ENCODE results near the gene DNAJB2.
"Not testable (repeated sequence)": the region's sequence is repeated elsewhere in the genome, so short reads cannot be mapped to it uniquely, and the experiment has no call there.

The DNAJB2 gene

DNA sequence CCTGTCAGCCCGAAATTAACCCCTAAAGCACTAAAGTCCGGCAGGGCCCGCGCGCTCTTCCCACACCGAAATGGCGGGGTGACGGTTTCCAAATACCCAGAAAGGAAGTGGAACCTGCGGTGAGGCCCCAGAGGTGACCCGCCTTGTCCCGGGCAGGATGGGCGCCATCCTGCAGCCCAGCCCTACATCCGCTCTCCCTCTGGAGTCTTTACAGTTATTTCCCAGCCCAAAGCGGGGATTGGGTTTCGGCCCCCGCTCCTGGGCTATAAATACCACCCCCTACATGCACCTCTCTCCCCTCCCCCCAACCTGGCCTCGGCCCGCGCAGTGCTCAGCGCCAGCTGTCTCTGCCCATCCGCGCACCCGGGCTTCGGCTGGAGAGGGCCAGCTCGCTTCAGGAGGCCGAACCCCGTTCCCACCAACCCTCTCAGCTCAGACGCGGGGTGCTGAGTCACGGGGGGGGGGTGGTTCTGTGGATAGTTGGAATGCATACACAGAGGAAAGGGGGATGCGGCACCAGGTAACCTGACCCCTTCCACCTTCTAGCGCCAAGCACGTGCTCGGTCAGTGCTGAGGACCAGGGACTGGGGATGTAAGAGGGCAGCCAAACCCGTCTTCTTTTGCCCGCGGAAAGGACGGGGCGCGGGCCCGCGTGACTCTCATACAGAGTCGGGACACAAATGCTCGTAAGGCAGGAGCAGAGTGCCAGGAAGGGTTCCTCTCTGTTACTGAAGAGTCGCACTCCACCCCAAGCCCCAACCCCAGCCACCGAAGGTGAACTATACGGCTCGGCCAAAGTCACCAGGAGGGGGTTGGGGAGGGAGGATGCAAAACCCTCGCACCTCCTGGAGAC is 26.0 kb upstream of the DNAJB2 start, which contains the start of gene TUBA4B:
TSS of gene TUBA4B (plus strand) at position 344 of the 853 bp plus-strand sequence. CDS start at position 509, 165 bp downstream.
- peak within 1 kb of the TSS; percentile 98 for H3K27ac ChIP-seq (ENCODE audit: low read depth, low read length, poor library complexity, severe bottlenecking)
- peaks cover 59% of the 10 kb centered on the region for H3K4me1 ChIP-seq (ENCODE audit: insufficient read depth, low read length, severe bottlenecking)
- no peaks in the 10 kb centered on the region for H3K27me3 ChIP-seq (ENCODE audit: insufficient read depth, low read length)
- H3K9ac ChIP-seq (ENCODE audit: low read length) = peak within 1 kb of the TSS; percentile 89
- H3K4me3 ChIP-seq (ENCODE audit: low read depth, low read length, poor library complexity, severe bottlenecking) = peak within 1 kb of the TSS; percentile 83
- H3K79me2 ChIP-seq (ENCODE audit: insufficient read depth, low read length) = no peaks in the 10 kb centered on the region
- no peaks in the 10 kb centered on the region for H3K9me2 ChIP-seq (ENCODE audit: low read depth, low read length)
- H2AFZ ChIP-seq (ENCODE audit: low read length) = no peak within 1 kb of the TSS
- peaks cover 40% of the 10 kb centered on the region for H3K36me3 ChIP-seq (ENCODE audit: insufficient read depth, low read length)
- 0 out of 2 replicates have a peak, but pooled peaks cover 5% of the 10 kb centered on the region for H3F3A ChIP-seq (ENCODE audit: insufficient read depth, low read length)
- TF ChIP-seq EZH2 (IDR thresholded peaks at IDR 0.05; ENCODE audit: borderline replicate concordance, low read length) = no peak
- TF ChIP-seq, protein P1, sequence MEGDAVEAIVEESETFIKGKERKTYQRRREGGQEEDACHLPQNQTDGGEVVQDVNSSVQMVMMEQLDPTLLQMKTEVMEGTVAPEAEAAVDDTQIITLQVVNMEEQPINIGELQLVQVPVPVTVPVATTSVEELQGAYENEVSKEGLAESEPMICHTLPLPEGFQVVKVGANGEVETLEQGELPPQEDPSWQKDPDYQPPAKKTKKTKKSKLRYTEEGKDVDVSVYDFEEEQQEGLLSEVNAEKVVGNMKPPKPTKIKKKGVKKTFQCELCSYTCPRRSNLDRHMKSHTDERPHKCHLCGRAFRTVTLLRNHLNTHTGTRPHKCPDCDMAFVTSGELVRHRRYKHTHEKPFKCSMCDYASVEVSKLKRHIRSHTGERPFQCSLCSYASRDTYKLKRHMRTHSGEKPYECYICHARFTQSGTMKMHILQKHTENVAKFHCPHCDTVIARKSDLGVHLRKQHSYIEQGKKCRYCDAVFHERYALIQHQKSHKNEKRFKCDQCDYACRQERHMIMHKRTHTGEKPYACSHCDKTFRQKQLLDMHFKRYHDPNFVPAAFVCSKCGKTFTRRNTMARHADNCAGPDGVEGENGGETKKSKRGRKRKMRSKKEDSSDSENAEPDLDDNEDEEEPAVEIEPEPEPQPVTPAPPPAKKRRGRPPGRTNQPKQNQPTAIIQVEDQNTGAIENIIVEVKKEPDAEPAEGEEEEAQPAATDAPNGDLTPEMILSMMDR (IDR thresholded peaks at IDR 0.05; ENCODE audit: low read length) = no peak
- H4K20me1 ChIP-seq (ENCODE audit: insufficient read depth, low read length) = no peaks in the 10 kb centered on the region
- no peaks in the 10 kb centered on the region for H3K9me3 ChIP-seq (ENCODE audit: low read length)
- peak within 1 kb of the TSS; percentile 79 for H3K4me2 ChIP-seq (ENCODE audit: low read length)

GRCh38 chr2:219253753-219254589 is 25.2 kb upstream of the DNAJB2 start, which contains the start of gene TUBA4A:
TSS of gene TUBA4A (minus strand) at chr2:219253918. CDS start at chr2:219253858, 60 bp downstream.
- Histone ChIP-seq H3K27me3 (ENCODE audit: insufficient read depth, low read length) (no peaks in the 10 kb centered on the region), H3K4me3 (ENCODE audit: low read depth, low read length, poor library complexity, severe bottlenecking) (peak within 1 kb of the TSS; percentile 83), H3K79me2 (ENCODE audit: insufficient read depth, low read length) (no peaks in the 10 kb centered on the region), H2AFZ (ENCODE audit: low read length) (no peak within 1 kb of the TSS), H4K20me1 (ENCODE audit: insufficient read depth, low read length) (no peaks in the 10 kb centered on the region), H3K36me3 (ENCODE audit: insufficient read depth, low read length) (peaks cover 39% of the 10 kb centered on the region), H3K9me3 (ENCODE audit: low read length) (no peaks in the 10 kb centered on the region), H3K9me2 (ENCODE audit: low read depth, low read length) (no peaks in the 10 kb centered on the region), H3K4me1 (ENCODE audit: insufficient read depth, low read length, severe bottlenecking) (peaks cover 51% of the 10 kb centered on the region), H3K27ac (ENCODE audit: low read depth, low read length, poor library complexity, severe bottlenecking) (peak within 1 kb of the TSS; percentile 98), H3F3A (ENCODE audit: insufficient read depth, low read length) (0 out of 2 replicates have a peak, but pooled peaks cover 5% of the 10 kb centered on the region), H3K4me2 (ENCODE audit: low read length) (peak within 1 kb of the TSS; percentile 79), H3K9ac (ENCODE audit: low read length) (peak within 1 kb of the TSS; percentile 89)
- TF ChIP-seq EZH2 (IDR thresholded peaks at IDR 0.05; ENCODE audit: borderline replicate concordance, low read length) = no peak
- TF ChIP-seq, protein P1 (IDR thresholded peaks at IDR 0.05; ENCODE audit: low read length) = 0 out of 2 replicates have a peak, but pooled peaks have one; percentile 15

GRCh38 chr2:219254590-219255201 is 24.5 kb upstream of the DNAJB2 start:
- Histone ChIP-seq H3K27me3 (ENCODE audit: insufficient read depth, low read length) (no peaks in the 10 kb centered on the region), H3K9me2 (ENCODE audit: low read depth, low read length) (no peaks in the 10 kb centered on the region), H4K20me1 (ENCODE audit: insufficient read depth, low read length) (no peaks in the 10 kb centered on the region), H3K4me3 (ENCODE audit: low read depth, low read length, poor library complexity, severe bottlenecking) (peak overlapping the region; percentile 83), H3K36me3 (ENCODE audit: insufficient read depth, low read length) (peaks cover 36% of the 10 kb centered on the region), H3F3A (ENCODE audit: insufficient read depth, low read length) (0 out of 2 replicates have a peak, but pooled peaks cover 5% of the 10 kb centered on the region), H3K79me2 (ENCODE audit: insufficient read depth, low read length) (no peaks in the 10 kb centered on the region), H3K4me2 (ENCODE audit: low read length) (peak overlapping the region; percentile 79), H3K9me3 (ENCODE audit: low read length) (no peaks in the 10 kb centered on the region), H2AFZ (ENCODE audit: low read length) (no peak overlapping the region), H3K27ac (ENCODE audit: low read depth, low read length, poor library complexity, severe bottlenecking) (peak overlapping the region; percentile 88), H3K9ac (ENCODE audit: low read length) (peak overlapping the region; percentile 89), H3K4me1 (ENCODE audit: insufficient read depth, low read length, severe bottlenecking) (peaks cover 44% of the 10 kb centered on the region)
- TF ChIP-seq EZH2 (IDR thresholded peaks at IDR 0.05; ENCODE audit: borderline replicate concordance, low read length) = no peak

DNA sequence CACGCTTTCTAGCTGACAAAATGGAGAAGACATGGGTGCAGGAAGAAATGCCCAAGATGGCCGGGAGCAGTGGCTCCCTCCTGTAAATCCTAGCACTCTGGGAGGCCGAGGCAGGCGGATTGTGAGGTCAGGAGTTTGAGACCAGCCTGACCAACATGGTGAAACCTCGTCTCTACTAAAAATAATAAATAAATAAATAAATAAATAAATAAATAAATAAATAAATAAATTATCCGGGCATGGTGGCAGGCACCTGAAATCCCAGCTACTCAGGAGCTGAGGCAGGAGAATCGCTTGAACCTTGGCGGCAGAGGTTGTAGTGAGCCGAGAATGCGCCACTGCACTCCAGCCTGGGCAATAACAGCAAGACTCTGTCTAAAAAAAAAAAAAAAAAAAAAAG is 20.2 kb upstream of the DNAJB2 start:
- H3K27me3 ChIP-seq (ENCODE audit: insufficient read depth, low read length); H3K79me2 ChIP-seq (ENCODE audit: insufficient read depth, low read length); H3K9ac ChIP-seq (ENCODE audit: low read length); H4K20me1 ChIP-seq (ENCODE audit: insufficient read depth, low read length); H3K27ac ChIP-seq (ENCODE audit: low read depth, low read length, poor library complexity, severe bottlenecking); H3K4me2 ChIP-seq (ENCODE audit: low read length); H3K9me2 ChIP-seq (ENCODE audit: low read depth, low read length); H3F3A ChIP-seq (ENCODE audit: insufficient read depth, low read length); H3K4me3 ChIP-seq (ENCODE audit: low read depth, low read length, poor library complexity, severe bottlenecking); H3K9me3 ChIP-seq (ENCODE audit: low read length); H2AFZ ChIP-seq (ENCODE audit: low read length): not testable (repeated sequence)
- Histone ChIP-seq H3K36me3 (ENCODE audit: insufficient read depth, low read length) (peaks cover 14% of the 10 kb centered on the region; the same call in 1 of the 2 replicates), H3K4me1 (ENCODE audit: insufficient read depth, low read length, severe bottlenecking) (peaks cover 14% of the 10 kb centered on the region)
